ENCODE results near the gene MLF2. TPM values are rescaled to one million over a fixed set of nuclear protein-coding genes. Genes with fewer than 3 reads are reported as not detected.

Gene MLF2
- total and polyA plus RNA-seq, 2 of the 13 experiments (the other 11 are each of a cell fraction or from before 2014, with no cell fraction given), result 88.1 to 167 TPM

DNA sequence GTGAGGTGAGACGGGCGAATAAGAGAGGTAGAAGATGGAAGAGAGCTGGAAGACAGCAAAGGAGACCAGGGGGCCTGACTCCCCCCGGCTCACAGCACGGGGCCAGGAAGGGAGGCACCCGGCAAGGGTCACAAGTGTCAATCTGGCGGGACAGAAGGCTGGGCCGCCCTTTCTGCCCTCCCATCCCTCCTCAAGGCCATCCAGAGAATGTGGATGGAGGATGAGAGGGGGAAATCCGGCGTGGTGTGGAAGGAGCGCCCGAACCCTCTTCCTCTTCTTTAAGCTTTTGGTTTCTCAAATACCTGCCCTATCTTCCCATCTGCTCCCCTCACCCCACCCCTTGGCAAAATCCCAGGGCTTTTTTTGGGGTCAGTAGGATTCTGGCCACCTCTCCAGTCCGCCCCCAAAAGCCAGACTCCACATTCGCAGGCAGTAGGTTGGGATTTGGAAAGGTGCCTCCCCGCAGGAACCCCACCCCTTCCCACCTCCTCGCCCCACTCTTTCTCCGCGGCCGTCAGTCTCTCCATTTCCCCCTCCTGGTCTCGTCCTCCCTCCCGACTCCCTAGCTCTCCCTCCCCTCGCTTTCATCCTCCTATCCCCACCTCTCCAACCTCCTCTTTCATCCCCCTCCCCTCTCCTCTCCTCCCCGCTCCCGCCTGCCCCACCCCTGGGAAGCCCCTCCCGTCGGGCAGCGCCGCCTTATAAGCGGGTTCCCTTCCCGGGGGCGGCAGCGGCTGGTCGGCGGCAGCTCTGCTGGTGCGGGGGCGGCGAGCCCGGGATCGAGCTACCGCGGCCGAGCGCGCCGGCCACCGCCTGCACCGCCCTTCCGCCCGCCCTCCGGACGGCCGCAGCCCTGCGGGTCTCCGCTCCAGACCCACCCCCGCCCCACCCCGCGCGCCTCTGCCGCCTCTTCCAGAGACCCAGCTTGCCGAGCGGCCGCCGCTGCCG, 13.0 kb upstream of the MLF2 start, which contains the start of gene PTMS:
Gene PTMS (plus strand): TSS at position 730 of the 948 bp plus-strand sequence. CDS start 343 bp downstream, outside the sequence.
- H3K4me2 ChIP-seq (ENCODE audit: low read depth, low read length), result peak within 1 kb of the TSS; percentile 93
- H3K27me3 ChIP-seq (ENCODE audit: control insufficient read depth in 1 of 2, insufficient read depth in 2 of 2, low read length in 2 of 2), result no peaks in the 10 kb centered on the region
- H3K4me3 ChIP-seq (replicated peaks in 1 of 3; ENCODE audit: insufficient read depth in 1 of 3, low read depth in 2 of 3, low read length in 3 of 3), result peak within 1 kb of the TSS; percentile 81 to 91 (median 86)
- intact Hi-C loops (cut with micrococcal nuclease; ENCODE audit: unreplicated experiment), result no loop called here
- 0 out of 2 replicates have a peak, but pooled peaks cover 6% of the 10 kb centered on the region for H4K20me1 ChIP-seq (ENCODE audit: insufficient read depth, low read length)
- H3K36me3 ChIP-seq (replicated peaks in 1 of 2; ENCODE audit: control insufficient read depth in 1 of 2, insufficient read depth in 2 of 2, low read length in 2 of 2), result peaks cover 0 to 8% of the 10 kb centered on the region in 2 experiments; a peak in 1 of 5 replicates
- peak within 1 kb of the TSS; percentile 88 for H3K27ac ChIP-seq (ENCODE audit: extremely low read length, insufficient read depth, low read length)
- no TSS peak for BruUV-seq (replicated peaks)
- ChIA-PET POLR2A (interaction anchor here (0.8 to 8.3 kb wide), 15 partner anchors 10 to 180 kb away, joined by 3 to 162 read pairs (median 5); partner anchors contain the start of genes C12orf57, CD4, CDCA3 and COPS7A), CTCF (ENCODE audit: low intra/inter-chr PET ratio, low total read pairs) (interaction anchor here (1.2 to 2.3 kb wide), 2 partner anchors 12 to 14 kb away, joined by 4 to 13 read pairs; partner anchors contain the start of gene MLF2)
- peak within 1 kb of the TSS; percentile 90 for H3K9ac ChIP-seq (ENCODE audit: insufficient read depth, low read depth, low read length)
- no peaks in the 10 kb centered on the region for H3K9me3 ChIP-seq (ENCODE audit: low read length)
- DNase-seq (ENCODE audit: low spot score), result peak; percentile 41
- 3% methylated on average over 56 of the region's 63 CpGs for WGBS (ENCODE audit: low lambda C conversion rate)
- in situ Hi-C loops (cut with HindIII; ENCODE audit: extremely low pct_ligation_motif_present, low pct_unique_long_range_greater_than_20kb), result no loop called here
- no peak for FAIRE-seq
- H3K79me2 ChIP-seq (ENCODE audit: insufficient read depth, low read length), result peaks cover 20% of the 10 kb centered on the region
- H2AFZ ChIP-seq (ENCODE audit: low read length), result no peak within 1 kb of the TSS
- H3K4me1 ChIP-seq (ENCODE audit: insufficient read depth, low read length), result peaks cover 70% of the 10 kb centered on the region
- peak; percentile 2; the same call in 2 of the 3 replicates for ATAC-seq
- TF ChIP-seq SATB2 (CRISPR knock-in tag; IDR thresholded peaks at IDR 0.05) (no peak), ZBTB1 (CRISPR knock-in tag; IDR thresholded peaks at IDR 0.05; ENCODE audit: borderline replicate concordance) (no peak), POLR2AphosphoS5 (IDR thresholded peaks at IDR 0.05; ENCODE audit: low read depth, low read length) (peak; percentile 85), MXD4 (CRISPR knock-in tag; IDR thresholded peaks at IDR 0.05) (no peak), NRL (CRISPR knock-in tag; IDR thresholded peaks at IDR 0.05; ENCODE audit: borderline replicate concordance) (no peak), BORCS8-MEF2B (CRISPR knock-in tag; IDR thresholded peaks at IDR 0.05) (peak; percentile 22; the same call in 1 of the 2 replicates), TOE1 (CRISPR knock-in tag; IDR thresholded peaks at IDR 0.05) (no peak), ZNF605 (CRISPR knock-in tag; IDR thresholded peaks at IDR 0.05) (no peak), ZEB1 (IDR thresholded peaks at IDR 0.05; ENCODE audit: insufficient replicate concordance, low read depth) (no peak), HMG20A (CRISPR knock-in tag; IDR thresholded peaks at IDR 0.05; ENCODE audit: borderline replicate concordance) (no peak), ZNF101 (CRISPR knock-in tag; IDR thresholded peaks at IDR 0.05; ENCODE audit: borderline replicate concordance, low read depth) (no peak), PHF21A (CRISPR knock-in tag; IDR thresholded peaks at IDR 0.05) (no peak)
- TF ChIP-seq, protein P1, sequence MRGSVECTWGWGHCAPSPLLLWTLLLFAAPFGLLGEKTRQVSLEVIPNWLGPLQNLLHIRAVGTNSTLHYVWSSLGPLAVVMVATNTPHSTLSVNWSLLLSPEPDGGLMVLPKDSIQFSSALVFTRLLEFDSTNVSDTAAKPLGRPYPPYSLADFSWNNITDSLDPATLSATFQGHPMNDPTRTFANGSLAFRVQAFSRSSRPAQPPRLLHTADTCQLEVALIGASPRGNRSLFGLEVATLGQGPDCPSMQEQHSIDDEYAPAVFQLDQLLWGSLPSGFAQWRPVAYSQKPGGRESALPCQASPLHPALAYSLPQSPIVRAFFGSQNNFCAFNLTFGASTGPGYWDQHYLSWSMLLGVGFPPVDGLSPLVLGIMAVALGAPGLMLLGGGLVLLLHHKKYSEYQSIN (CRISPR knock-in tag; IDR thresholded peaks at IDR 0.05; ENCODE audit: borderline replicate concordance), result no peak
- TF ChIP-seq, protein P2, sequence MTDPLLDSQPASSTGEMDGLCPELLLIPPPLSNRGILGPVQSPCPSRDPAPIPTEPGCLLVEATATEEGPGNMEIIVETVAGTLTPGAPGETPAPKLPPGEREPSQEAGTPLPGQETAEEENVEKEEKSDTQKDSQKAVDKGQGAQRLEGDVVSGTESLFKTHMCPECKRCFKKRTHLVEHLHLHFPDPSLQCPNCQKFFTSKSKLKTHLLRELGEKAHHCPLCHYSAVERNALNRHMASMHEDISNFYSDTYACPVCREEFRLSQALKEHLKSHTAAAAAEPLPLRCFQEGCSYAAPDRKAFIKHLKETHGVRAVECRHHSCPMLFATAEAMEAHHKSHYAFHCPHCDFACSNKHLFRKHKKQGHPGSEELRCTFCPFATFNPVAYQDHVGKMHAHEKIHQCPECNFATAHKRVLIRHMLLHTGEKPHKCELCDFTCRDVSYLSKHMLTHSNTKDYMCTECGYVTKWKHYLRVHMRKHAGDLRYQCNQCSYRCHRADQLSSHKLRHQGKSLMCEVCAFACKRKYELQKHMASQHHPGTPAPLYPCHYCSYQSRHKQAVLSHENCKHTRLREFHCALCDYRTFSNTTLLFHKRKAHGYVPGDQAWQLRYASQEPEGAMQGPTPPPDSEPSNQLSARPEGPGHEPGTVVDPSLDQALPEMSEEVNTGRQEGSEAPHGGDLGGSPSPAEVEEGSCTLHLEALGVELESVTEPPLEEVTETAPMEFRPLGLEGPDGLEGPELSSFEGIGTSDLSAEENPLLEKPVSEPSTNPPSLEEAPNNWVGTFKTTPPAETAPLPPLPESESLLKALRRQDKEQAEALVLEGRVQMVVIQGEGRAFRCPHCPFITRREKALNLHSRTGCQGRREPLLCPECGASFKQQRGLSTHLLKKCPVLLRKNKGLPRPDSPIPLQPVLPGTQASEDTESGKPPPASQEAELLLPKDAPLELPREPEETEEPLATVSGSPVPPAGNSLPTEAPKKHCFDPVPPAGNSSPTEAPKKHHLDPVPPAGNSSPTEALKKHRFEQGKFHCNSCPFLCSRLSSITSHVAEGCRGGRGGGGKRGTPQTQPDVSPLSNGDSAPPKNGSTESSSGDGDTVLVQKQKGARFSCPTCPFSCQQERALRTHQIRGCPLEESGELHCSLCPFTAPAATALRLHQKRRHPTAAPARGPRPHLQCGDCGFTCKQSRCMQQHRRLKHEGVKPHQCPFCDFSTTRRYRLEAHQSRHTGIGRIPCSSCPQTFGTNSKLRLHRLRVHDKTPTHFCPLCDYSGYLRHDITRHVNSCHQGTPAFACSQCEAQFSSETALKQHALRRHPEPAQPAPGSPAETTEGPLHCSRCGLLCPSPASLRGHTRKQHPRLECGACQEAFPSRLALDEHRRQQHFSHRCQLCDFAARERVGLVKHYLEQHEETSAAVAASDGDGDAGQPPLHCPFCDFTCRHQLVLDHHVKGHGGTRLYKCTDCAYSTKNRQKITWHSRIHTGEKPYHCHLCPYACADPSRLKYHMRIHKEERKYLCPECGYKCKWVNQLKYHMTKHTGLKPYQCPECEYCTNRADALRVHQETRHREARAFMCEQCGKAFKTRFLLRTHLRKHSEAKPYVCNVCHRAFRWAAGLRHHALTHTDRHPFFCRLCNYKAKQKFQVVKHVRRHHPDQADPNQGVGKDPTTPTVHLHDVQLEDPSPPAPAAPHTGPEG (CRISPR knock-in tag; IDR thresholded peaks at IDR 0.05), result no peak
- TF ChIP-seq, protein P3, sequence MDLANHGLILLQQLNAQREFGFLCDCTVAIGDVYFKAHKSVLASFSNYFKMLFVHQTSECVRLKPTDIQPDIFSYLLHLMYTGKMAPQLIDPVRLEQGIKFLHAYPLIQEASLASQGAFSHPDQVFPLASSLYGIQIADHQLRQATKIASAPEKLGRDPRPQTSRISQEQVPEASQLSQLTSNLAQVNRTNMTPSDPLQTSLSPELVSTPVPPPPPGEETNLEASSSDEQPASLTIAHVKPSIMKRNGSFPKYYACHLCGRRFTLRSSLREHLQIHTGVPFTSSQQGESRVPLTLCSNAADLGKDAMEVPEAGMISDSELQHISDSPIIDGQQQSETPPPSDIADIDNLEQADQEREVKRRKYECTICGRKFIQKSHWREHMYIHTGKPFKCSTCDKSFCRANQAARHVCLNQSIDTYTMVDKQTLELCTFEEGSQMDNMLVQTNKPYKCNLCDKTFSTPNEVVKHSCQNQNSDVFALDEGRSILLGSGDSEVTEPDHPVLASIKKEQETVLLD (CRISPR knock-in tag; IDR thresholded peaks at IDR 0.05; ENCODE audit: low read depth), result 0 out of 2 replicates have a peak, but pooled peaks have one; percentile 12
